Stomach (tissue), 9 donors: Measurements from ENCODE around the gene PYGB. TPM values are rescaled to one million over a fixed set of nuclear protein-coding genes. Genes with fewer than 3 reads are reported as not detected.

Experiments used
- DNase-seq, 2 donors: peaks; one replicate each; pipeline versions ENCODE4 v3.0.0 to v3.0.0-alpha.2; 2013 to 2019
- H3K27ac ChIP-seq, 5 donors: fragments of 200-600 bp in 4 of 5; sonication (generic) in 4 of 5; one replicate each; pipeline ENCODE4 v1.5.1; 2013 to 2019; ENCODE audit warnings: mild to moderate bottlenecking in 1 of 5, moderate library complexity in 1 of 5
- H3K27me3 ChIP-seq, 3 donors: fragments of 200-600 bp; sonication (generic); one replicate each; pipeline ENCODE4 v1.5.1; 2017 to 2019; ENCODE audit warnings: mixed run types in 1 of 3
- H3K36me3 ChIP-seq, 4 donors: fragments of 200-600 bp; sonication (generic); 1 replicate in 3 of 4; 2 replicates in 1 of 4; pipeline ENCODE4 v1.5.1; 2016 to 2019
- H3K4me1 ChIP-seq, 4 donors: fragments of 200-600 bp; sonication (generic); one replicate each; pipeline ENCODE4 v1.5.1; 2016 to 2019
- H3K4me3 ChIP-seq, 4 donors: fragments of 200-600 bp; sonication (generic) in 3 of 4; one replicate each; pipeline ENCODE4 v1.5.1; 2016 to 2019; ENCODE audit warnings: mild to moderate bottlenecking in 1 of 4
- H3K9me3 ChIP-seq, 4 donors: fragments of 200-600 bp; sonication (generic); one replicate each; pipeline ENCODE4 v1.5.1; 2016 to 2019
- CTCF ChIP-seq, 7 experiments: fragments of 450-650 bp in 4 of 7; fragments of 200-600 bp in 3 of 7; sonication (generic) in 3 of 7; IDR thresholded peaks; one replicate each; pipeline ENCODE4 v1.5.1; 2016 to 2019; ENCODE audit warnings: antibody characterized with exemption in 7 of 7, control low read depth in 2 of 7, mild to moderate bottlenecking in 1 of 7
- EP300 ChIP-seq: sonication (generic); formaldehyde crosslinking; IDR thresholded peaks from one replicate; pipeline ENCODE4 v1.6.1; 2017; ENCODE audit warnings: antibody characterized with exemption
- POLR2A ChIP-seq, 4 donors: fragments of 450-650 bp; IDR thresholded peaks; one replicate each; pipeline ENCODE4 v1.6.1; 2016; ENCODE audit warnings: antibody characterized with exemption in 4 of 4, control low read depth in 2 of 4, mild to moderate bottlenecking in 1 of 4, moderate library complexity in 1 of 4
- POLR2AphosphoS5 ChIP-seq, 3 donors: sonication (generic); formaldehyde crosslinking; IDR thresholded peaks; one replicate each; pipeline ENCODE4 v1.6.1; 2016; ENCODE audit warnings: antibody characterized with exemption in 3 of 3
- WGBS, 5 donors: extraction: QIAGEN DNeasy Blood & Tissue Kit in 3 of 5; methylation state at CpG; one replicate each; pipeline versions ENCODE4 v1.1.5 to v1.1.7; 2013 to 2018; 5-methylcytosine and 5-hydroxymethylcytosine counted together
- intact Hi-C: fragments of 100-400 bp; cut with DNase I; formaldehyde crosslinking; loops from one replicate; pipeline ENCODE4 v1.15.1; 2023; ENCODE audit warnings: low total_unique reads
- polyA plus RNA-seq, 3 donors: library from polyadenylated mRNA; stranded (reverse); fragments of 200-250 nt; gene quantifications; one replicate each; pipeline ENCODE4 v1.2.3, GENCODE V29; 2013
- total RNA-seq, 5 donors: library from RNA; depleted of rRNA; stranded (reverse); fragments of >200 nt; gene quantifications; one replicate each; pipeline versions ENCODE4 v1.1.0 to v1.2.3, GENCODE V29; 2014 to 2016
- donor health status: healthy with polysubstance abuse.
- donor health status: Bipolar disorder and iron deficiency.
- donor health status: healthy.

Gene PYGB
- total and polyA plus RNA-seq, 8 donors = 23.1 to 116 (median 49.5) TPM

DNA sequence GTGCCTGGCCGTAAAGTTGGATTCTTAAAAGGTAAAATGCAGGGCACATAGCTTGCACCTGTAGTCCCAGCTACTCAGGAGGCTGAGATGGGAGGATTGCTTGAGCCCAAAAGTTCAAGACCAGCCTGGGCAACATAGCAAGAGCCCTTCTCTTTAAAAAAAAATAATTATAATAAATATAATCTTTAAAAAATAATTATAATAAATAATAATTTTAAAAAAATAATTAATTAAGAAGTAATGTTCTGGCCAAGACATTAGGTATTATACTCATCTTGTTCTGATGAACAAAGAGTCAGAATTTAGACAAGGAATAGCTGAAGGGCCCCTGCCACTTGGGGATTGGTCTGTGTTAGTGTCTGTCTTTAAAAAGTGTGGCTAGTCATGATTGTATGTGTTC, 38.5 kb upstream of the PYGB start:
- no peaks in the 10 kb centered on the region for H3K9me3 ChIP-seq
- no peak for DNase-seq
- TF ChIP-seq POLR2AphosphoS5 (IDR thresholded peaks at IDR 0.05) = no peak
- TF ChIP-seq CTCF (IDR thresholded peaks at IDR 0.05) = no peak
- no peak for TF ChIP-seq EP300
- intact Hi-C loops = no loop called here
- H3K36me3 ChIP-seq = peaks cover 42 to 74% (median 65%) of the 10 kb centered on the region in 4 donors
- 92 to 100% (median 95%) methylated on average over 1 of the region's 1 CpG for WGBS, 5 donors
- no peak overlapping the region for H3K4me3 ChIP-seq
- H3K27me3 ChIP-seq = no peaks in the 10 kb centered on the region
- H3K27ac ChIP-seq = no peak overlapping the region
- peaks cover 0 to 6% (median 3%) of the 10 kb centered on the region in 4 donors for H3K4me1 ChIP-seq

- no peaks in the 10 kb centered on the region for H3K27me3 ChIP-seq
- H3K4me1 ChIP-seq = peaks cover 0 to 6% (median 3%) of the 10 kb centered on the region in 4 donors
- H3K36me3 ChIP-seq = peaks cover 43 to 79% (median 70%) of the 10 kb centered on the region in 4 donors
- H3K9me3 ChIP-seq = no peaks in the 10 kb centered on the region
- WGBS, 5 donors = 95 to 98% (median 96%) methylated on average over 12 of the region's 12 CpGs
- intact Hi-C loops = no loop called here
- no peak for TF ChIP-seq POLR2AphosphoS5 (IDR thresholded peaks at IDR 0.05)
- TF ChIP-seq POLR2A (IDR thresholded peaks at IDR 0.05) = no peak
- no peak overlapping the region for H3K4me3 ChIP-seq
- no peak overlapping the region for H3K27ac ChIP-seq
- DNase-seq = peak in 1 of 2 donors; percentile 19
Measured at GRCh38 chr20:25209911-25210310, 38.0 kb upstream of the PYGB start.

- no peak overlapping the region for H3K27ac ChIP-seq
- no peaks in the 10 kb centered on the region for H3K27me3 ChIP-seq
- DNase-seq = peak in 1 of 2 donors; percentile 15
- 81 to 92% (median 84%) methylated on average over 7 of the region's 7 CpGs for WGBS, 5 donors
- no peak overlapping the region for H3K4me3 ChIP-seq
- TF ChIP-seq CTCF (IDR thresholded peaks at IDR 0.05) = no peak
- no peak for TF ChIP-seq POLR2A (IDR thresholded peaks at IDR 0.05)
- TF ChIP-seq EP300 = no peak
- no peak for TF ChIP-seq POLR2AphosphoS5 (IDR thresholded peaks at IDR 0.05)
- H3K9me3 ChIP-seq = no peaks in the 10 kb centered on the region
- intact Hi-C loops = no loop called here
- peaks cover 51 to 83% (median 78%) of the 10 kb centered on the region in 4 donors for H3K36me3 ChIP-seq
- no peaks in the 10 kb centered on the region for H3K4me1 ChIP-seq
Measured at GRCh38 chr20:25211273-25211672, 36.6 kb upstream of the PYGB start.

DNA sequence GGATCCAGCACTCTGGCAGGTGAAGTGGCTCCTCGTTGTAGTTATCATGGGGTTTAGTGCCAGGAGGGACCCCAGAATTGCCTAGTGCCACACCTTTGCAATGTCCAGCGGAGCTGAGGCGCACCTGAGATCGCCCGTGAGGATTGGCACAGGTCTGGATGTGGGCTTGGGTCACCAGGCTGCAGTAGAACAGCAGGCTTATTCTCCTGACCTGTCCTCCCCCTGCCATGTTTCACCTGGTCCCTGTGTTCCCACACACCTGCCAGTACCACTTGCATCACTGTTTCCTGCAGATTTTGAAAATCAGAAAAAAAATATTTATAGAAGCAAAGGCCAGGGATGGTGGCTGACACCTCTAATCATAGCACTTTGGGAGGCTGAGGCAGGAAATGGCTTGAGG, 35.6 kb upstream of the PYGB start:
- no peak overlapping the region for H3K4me3 ChIP-seq
- H3K27ac ChIP-seq = no peak overlapping the region
- no peaks in the 10 kb centered on the region for H3K9me3 ChIP-seq
- no peak for TF ChIP-seq CTCF (IDR thresholded peaks at IDR 0.05)
- TF ChIP-seq EP300 = no peak
- TF ChIP-seq POLR2A (IDR thresholded peaks at IDR 0.05) = no peak
- TF ChIP-seq POLR2AphosphoS5 (IDR thresholded peaks at IDR 0.05) = no peak
- intact Hi-C loops = no loop called here
- 67 to 91% (median 83%) methylated on average over 4 to 5 of the region's 5 CpGs for WGBS, 5 donors
- H3K27me3 ChIP-seq = no peaks in the 10 kb centered on the region
- no peaks in the 10 kb centered on the region for H3K4me1 ChIP-seq
- peak in 1 of 2 donors; percentile 17 for DNase-seq
- peaks cover 57 to 84% (median 81%) of the 10 kb centered on the region in 4 donors for H3K36me3 ChIP-seq

GRCh38 chr20:25213566-25214425, 34.1 kb upstream of the PYGB start:
- TF ChIP-seq POLR2AphosphoS5 (IDR thresholded peaks at IDR 0.05) = no peak
- no peak for TF ChIP-seq POLR2A (IDR thresholded peaks at IDR 0.05)
- 94 to 96% (median 94%) methylated on average over 16 to 21 of the region's 21 CpGs for WGBS, 5 donors
- H3K36me3 ChIP-seq = peaks cover 68 to 94% (median 92%) of the 10 kb centered on the region in 4 donors
- DNase-seq = peak in 1 of 2 donors; percentile 18
- H3K27ac ChIP-seq = no peak overlapping the region
- no peaks in the 10 kb centered on the region for H3K4me1 ChIP-seq
- no peaks in the 10 kb centered on the region for H3K27me3 ChIP-seq
- no peak overlapping the region for H3K4me3 ChIP-seq
- no peaks in the 10 kb centered on the region for H3K9me3 ChIP-seq
- intact Hi-C loops = no loop called here
